Liver (tissue), 3 donors: ENCODE data around the gene ASPG.

ENCODE experiments used
- CTCF ChIP-seq: fragments of 150-350 bp; IDR thresholded peaks from 2 replicates; pipeline ENCODE4 v1.5.1; 2017; ENCODE audit warnings: improper control_type of control experiment, low read depth, low read length; ENCODE audit not compliant: missing input control
- SP1 ChIP-seq: IDR thresholded peaks from 2 replicates; pipeline ENCODE4 v1.6.1; 2018; ENCODE audit warnings: antibody characterized with exemption, mild to moderate bottlenecking
- ZBTB33 ChIP-seq: IDR thresholded peaks from 2 replicates; pipeline ENCODE4 v1.6.1; 2016; ENCODE audit warnings: antibody characterized with exemption
- donor health status: healthy.
- donor health status: healthy.

GRCh38 chr14:104130974-104131651 is 45.6 kb downstream of the ASPG start:
- TF ChIP-seq CTCF (peak; percentile 92), ZBTB33 (no peak), SP1 (no peak)
